Measurements from ENCODE around the gene LENG8.
"Not testable (repeated sequence)": the region's sequence is repeated elsewhere in the genome, so short reads cannot be mapped to it uniquely, and the experiment has no call there.

The LENG8 gene

DNA sequence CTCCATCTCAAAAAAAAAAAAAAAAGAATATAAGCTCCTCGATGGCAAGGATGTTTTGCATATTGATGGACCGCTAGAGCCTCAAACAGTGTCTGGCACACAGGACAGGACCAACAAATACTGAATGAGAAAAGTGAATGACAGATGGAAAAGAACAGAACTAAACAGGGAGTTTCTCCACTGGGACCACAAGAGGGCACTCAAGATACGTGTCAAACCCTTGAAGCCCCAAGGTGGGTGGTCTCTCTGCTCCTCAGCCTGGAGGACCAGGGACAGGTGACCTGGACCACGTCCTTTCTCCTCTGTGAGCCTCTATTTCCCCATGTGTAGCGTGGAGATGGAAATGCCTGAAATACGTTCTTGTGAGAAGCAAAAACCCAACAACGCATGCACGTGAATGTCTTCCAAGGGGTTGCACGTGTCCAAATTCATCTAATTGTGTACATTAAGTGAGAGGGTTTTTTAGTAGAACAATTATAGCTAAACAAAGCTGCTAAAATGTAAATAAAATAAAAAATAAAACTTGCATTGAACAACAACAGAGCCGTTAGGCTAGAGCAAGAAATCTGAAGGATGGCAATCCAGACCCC, 29.8 kb downstream of the LENG8 start:
- peak; percentile 54 for DNase-seq (ENCODE audit: low read depth, low spot score)

GRCh38 chr19:54480051-54480450, 31.1 kb downstream of the LENG8 start:
- DNase-seq (ENCODE audit: low read depth, low spot score): no peak

DNA sequence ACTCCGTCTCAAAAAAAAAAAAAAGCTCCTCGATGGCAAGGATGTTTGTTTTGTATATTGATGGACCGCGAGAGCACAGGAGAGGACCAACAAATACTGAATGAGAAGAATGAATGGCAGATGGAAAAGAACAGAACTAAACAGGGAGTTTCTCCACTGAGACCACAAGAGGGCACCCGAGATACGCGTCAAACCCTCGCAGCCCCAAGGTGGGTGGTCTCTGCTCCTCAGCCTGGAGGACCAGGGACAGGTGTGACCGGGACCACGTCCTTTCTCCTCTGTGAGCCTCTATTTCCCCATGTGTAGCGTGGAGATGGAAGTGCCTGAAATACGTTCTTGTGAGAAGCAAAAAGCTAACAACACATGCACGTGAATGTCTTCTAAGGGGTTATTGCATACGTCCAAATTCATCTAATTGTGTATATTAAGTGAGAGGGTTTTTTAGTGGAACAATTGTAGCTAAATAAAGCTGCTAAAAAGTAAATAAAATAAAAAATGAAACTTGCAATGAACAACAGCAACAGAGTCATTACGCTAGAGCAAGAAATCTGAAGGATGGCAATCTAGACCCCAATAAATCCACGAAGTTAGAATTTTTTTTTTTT, 32.4 kb downstream of the LENG8 start:
- DNase-seq (ENCODE audit: low read depth, low spot score): peak; percentile 64

- DNase-seq (ENCODE audit: low read depth, low spot score): no peak
Observed at GRCh38 chr19:54482889-54483288, 33.9 kb downstream of the LENG8 start.

DNA sequence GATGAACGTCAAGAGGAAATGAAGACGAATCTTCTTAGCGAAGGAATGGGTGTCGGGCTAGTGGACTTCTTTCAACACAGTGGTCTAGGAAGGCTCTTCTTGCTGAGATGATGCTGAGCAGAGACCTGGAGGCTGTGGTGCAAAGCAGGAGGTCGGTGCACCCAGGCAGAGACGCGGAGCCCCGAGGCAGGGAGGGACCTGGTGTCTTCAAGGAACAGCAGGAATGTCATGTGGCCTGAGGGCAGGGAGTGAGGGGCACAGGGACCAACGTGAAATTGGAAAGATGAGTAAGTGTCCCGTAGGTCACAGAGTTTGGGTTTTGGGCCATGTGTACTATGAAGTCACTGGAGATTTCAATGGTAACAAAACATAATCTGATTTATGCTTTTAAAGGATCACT, 35.5 kb downstream of the LENG8 start:
- no peak for DNase-seq (ENCODE audit: low read depth, low spot score)

DNA sequence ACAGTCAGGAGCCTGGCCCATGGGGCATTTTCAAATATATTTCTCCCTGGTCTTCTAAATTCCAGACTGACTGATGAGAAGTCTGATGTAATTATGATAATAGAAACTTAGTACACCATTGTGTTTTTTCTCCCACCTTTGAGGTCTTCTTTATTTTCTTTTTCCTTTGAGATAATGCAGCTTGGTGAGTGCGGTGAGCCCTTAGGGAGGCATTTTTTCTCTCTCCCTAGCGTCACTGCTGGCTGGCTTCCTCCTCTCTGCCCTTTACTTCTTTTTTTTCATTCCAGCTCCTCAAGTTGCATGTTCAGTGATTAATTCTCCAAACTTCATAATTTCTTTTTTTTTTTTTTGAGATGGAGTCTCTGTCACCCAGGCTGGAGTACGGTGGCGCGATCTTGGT, 36.9 kb downstream of the LENG8 start:
- DNase-seq (ENCODE audit: low read depth, low spot score): no peak

DNA sequence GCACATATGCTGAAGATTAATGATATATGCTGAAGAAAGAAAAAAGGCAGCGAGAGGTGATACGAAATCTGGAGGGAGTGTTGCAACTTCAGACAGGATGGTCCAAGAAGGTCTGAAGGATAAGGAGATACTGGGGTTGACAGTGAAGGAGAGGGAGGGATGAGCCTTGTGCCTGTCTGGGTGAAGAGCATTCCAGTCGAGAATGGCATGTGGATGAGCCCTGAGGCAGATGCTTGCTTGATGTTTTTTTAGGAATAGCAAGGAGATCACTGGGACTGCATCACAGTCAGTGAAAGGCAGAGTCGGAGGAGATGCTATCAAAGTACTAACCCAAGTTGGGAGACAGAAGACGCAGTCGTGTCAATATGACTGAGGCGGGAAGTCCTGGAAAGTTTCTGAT, 40.3 kb downstream of the LENG8 start:
- DNase-seq (ENCODE audit: low read depth, low spot score): peak; percentile 71

DNA sequence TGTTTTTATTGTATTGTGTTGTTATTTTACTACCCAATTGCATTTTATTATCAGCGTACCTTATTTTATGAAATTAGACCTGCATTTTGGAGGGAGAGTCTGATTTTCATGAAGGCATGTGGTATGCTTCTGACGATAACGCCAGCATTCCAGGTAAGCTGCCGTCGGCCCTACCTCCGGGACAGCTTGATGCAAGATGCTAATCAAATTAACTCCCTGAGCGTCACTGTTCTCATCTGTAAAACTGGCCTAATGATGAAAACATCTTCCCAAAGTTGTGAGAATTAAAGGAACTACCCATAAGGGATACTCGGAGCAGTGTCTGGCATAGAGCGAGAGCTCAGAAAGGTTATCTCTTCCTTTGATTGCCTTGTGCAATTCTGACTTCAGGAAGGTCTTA, 40.8 kb downstream of the LENG8 start:
- DNase-seq (ENCODE audit: low read depth, low spot score): no peak

GRCh38 chr19:54492568-54492967, 43.6 kb downstream of the LENG8 start:
- no peak for DNase-seq (ENCODE audit: low read depth, low spot score)

DNA sequence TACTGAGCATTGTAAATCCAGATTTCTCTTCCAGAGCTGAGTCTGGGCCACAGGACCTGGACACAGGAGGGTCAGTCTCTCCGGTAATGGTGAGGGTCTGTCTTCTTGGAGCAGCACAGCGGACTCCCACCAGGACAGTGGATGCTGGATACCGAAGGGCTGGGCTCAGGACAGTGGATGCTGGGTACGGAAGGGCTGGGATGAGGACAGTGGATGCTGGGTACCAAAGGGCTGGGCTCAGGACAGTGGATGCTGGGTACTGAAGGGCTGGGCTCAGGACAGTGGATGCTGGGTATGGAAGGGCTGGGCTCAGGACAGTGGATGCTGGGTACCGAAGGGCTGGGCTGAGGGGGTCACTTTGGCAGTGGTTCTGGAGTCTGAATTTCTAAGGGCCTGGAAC, 44.1 kb downstream of the LENG8 start:
- not testable (repeated sequence) for DNase-seq (ENCODE audit: low read depth, low spot score)

GRCh38 chr19:54493967-54494585, 45.1 kb downstream of the LENG8 start:
- no peak for DNase-seq (ENCODE audit: low read depth, low spot score)

GRCh38 chr19:54495284-54495683, 46.3 kb downstream of the LENG8 start:
- DNase-seq (ENCODE audit: low read depth, low spot score): not testable (repeated sequence)

- DNase-seq (ENCODE audit: low read depth, low spot score): not testable (repeated sequence)
Observed at GRCh38 chr19:54497747-54498450, 48.9 kb downstream of the LENG8 start.

DNA sequence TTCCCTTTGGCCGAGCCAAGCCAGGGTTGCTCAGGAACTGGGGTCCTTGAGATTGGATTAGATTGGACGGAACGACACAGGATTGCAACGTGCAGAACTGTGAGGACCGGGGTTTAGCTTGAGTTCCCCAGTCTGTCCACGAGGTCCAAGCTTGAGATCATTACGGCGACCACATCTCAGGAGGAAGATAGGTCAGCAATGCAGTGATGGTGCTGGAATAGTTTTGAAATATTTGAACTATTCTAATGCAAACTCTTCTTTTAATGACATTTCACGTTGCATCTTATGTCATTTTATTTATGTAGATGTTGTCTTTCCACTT, 49.4 kb downstream of the LENG8 start:
- not testable (repeated sequence) for DNase-seq (ENCODE audit: low read depth, low spot score)

- no peak for DNase-seq (ENCODE audit: low read depth, low spot score)
Observed at GRCh38 chr19:54502518-54503048, 53.6 kb downstream of the LENG8 start, which contains the start of gene LAIR2. Gene LAIR2, plus strand, starts transcription at chr19:54502831. Its CDS starts 88 bp downstream, at chr19:54502919.

- not testable (repeated sequence) for DNase-seq (ENCODE audit: low read depth, low spot score)
Observed at GRCh38 chr19:54505542-54505941, 56.5 kb downstream of the LENG8 start.

DNA sequence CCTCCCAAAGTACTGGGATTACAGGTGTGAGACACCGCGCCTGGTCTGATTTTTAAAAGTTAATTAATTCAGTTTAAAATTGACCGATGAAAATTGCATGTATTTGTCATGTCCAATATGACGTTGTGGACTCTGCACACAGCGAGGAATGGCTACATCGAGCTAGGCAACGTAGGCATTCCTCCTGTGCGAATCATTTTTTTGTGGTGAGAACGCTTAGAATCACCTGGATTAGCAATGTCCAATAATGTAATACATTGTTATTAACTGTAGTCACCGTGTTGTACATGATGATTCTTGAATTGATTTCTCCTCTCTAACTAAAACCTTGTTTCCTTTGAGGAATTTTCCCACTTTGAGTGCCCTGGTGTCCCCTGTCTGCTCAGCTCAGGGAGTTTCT, 57.1 kb downstream of the LENG8 start:
- DNase-seq (ENCODE audit: low read depth, low spot score): no peak

DNA sequence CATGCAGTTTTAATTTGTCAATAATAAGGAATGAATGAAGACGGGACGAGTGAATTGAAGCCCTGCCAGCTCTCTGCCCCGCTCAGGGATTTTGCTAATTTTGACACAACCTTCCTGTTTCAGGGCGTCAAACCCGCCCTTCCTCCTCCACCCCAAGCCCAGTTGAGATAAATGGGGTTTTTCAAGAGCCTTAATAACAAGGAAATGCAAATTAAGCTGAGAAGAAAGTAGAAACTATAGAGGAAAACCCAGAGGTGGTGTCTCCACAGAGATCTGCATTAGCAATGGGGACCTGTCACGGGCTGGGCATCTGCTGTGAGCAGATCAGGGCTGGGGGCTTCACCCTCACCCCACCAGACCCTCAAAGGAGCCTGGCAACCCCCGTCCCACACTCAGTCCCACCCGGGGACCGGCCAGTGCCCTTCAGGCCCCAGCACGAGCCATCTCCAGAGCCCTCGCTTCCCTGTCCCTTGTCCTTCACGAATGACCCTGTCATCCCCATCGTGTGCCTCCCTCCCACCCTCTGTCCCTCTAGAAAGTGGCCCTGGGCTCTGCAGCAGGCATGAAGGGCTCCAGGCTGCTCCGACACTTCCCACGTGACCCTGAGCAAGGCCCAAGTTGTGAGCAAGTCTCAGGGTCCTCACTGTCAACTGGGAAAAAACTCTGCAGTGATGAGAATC, 58.2 kb downstream of the LENG8 start:
- DNase-seq (ENCODE audit: low read depth, low spot score): not testable (repeated sequence)

GRCh38 chr19:54507824-54508223, 58.8 kb downstream of the LENG8 start:
- no peak for DNase-seq (ENCODE audit: low read depth, low spot score)

GRCh38 chr19:54508487-54508886, 59.5 kb downstream of the LENG8 start:
- not testable (repeated sequence) for DNase-seq (ENCODE audit: low read depth, low spot score)

DNA sequence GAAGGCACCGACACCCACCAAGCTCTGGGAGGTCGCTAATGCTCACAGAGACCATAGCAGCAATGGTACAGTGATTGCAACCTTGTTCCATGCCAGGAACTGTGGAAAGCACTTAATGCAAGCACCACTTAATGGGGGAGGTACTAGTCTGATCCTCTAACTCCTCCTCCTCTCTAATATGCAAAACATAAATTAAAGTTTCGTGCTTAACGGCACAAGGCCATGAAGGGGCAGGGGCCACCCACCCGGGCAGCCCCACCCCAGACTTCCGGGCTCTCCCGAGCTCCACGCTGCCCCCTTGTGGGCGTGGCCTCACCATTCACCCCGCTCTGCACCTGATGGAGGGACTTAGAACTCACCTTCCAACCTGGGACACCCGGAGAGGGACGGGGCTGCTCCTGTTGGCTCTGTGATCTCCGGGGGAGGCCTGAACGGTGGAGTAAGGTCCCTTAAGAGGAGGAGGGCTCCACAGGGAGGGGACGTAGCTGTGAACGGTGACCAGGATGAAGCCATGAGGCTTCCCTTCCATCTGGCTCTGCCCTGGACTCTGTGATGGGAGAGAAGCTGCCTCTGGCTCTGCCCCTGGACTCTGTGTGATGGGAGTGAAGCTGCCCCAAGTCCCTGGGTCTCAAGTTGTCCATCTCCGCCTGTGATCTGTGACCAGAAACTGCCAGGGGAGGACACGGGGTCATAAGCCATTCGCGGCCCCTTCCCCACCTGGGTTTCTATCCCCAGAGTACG, 60.4 kb downstream of the LENG8 start:
- DNase-seq (ENCODE audit: low read depth, low spot score): not testable (repeated sequence)
